ENCODE data around the gene ZNF276.

DNA sequence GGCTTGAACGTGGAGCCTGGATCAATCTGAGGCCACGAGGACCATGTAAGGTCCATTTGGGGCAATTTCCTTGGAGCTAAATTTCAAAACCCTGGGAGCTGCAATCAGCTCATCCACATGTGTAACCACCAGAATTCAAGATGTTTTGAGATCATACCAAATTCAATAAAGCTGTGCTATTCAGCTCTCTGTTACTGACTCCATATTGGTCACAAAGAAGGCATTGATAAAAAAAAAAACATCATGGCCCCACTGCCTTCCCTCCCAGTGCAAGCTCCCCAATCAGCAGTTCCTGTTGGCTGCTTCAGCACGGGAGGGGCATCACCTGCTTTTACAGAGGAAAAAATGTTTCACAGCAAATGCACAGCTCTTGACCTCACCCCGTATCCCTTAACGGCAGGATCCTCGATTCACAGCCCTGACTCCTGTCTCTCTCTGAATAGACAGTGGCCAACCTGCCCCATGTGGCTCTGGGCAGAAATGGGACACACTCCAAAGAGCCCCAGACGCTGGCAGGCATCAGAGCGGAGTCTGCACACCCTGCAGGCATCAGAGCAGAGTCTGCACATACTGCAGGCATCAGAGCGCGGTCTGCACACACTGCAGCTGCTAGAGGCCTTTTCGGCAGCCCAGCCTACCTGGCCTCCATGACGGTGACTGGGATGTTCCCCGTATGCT is 58.0 kb downstream of the ZNF276 start:
- TF ChIP-seq CEBPB (IDR thresholded peaks at IDR 0.05) (no peak), RAD21 (IDR thresholded peaks at IDR 0.05; ENCODE audit: low read depth) (no peak), EP300 (IDR thresholded peaks at IDR 0.05; ENCODE audit: borderline replicate concordance) (no peak), FOXM1 (IDR thresholded peaks at IDR 0.05; ENCODE audit: borderline replicate concordance, low read depth) (no peak), MAX (IDR thresholded peaks at IDR 0.05) (no peak), EGR1 (IDR thresholded peaks at IDR 0.05) (no peak), ZBTB7A (IDR thresholded peaks at IDR 0.05; ENCODE audit: low read depth) (no peak)
